Smooth muscle cell (in vitro differentiated cells): ENCODE measurements around the gene EEF1AKMT1. TPM values are rescaled to one million over a fixed set of nuclear protein-coding genes. Genes with fewer than 3 reads are reported as not detected.

Source experiments
- DNase-seq: peaks from one replicate; lab custom pipeline; 2025; ENCODE audit not compliant: unreplicated experiment; lab: John Stamatoyannopoulos, UW
- H2AFZ ChIP-seq: fragments of 200-600 bp; sonication (generic); 2 replicates; pipeline ENCODE4 v1.6.0; 2016; ENCODE audit warnings: antibody characterized with exemption, low read depth, mild to moderate bottlenecking
- H3F3A ChIP-seq: fragments of 200-600 bp; sonication (generic); 2 replicates; pipeline ENCODE4 v1.6.0; 2017; ENCODE audit warnings: antibody characterized with exemption, low read depth
- H3K27ac ChIP-seq: fragments of 200-600 bp; sonication (generic); 2 replicates; pipeline ENCODE4 v1.5.1; 2016; ENCODE audit warnings: low read depth, mild to moderate bottlenecking
- H3K27me3 ChIP-seq: fragments of 200-600 bp; sonication (generic); 2 replicates; pipeline ENCODE4 v1.6.1; 2016; ENCODE audit warnings: low read depth, mild to moderate bottlenecking
- H3K36me3 ChIP-seq: fragments of 200-600 bp; sonication (generic); 2 replicates; pipeline ENCODE4 v1.5.1; 2016; ENCODE audit warnings: low read depth
- H3K4me1 ChIP-seq: fragments of 200-600 bp; sonication (generic); 2 replicates; pipeline ENCODE4 v1.5.1; 2016; ENCODE audit warnings: low read depth
- H3K4me2 ChIP-seq: fragments of 200-600 bp; sonication (generic); 2 replicates; pipeline ENCODE4 v1.6.0; 2016; ENCODE audit warnings: mild to moderate bottlenecking
- H3K4me3 ChIP-seq: fragments of 200-600 bp; sonication (generic); 2 replicates; pipeline ENCODE4 v1.5.1; 2016; ENCODE audit warnings: mild to moderate bottlenecking
- H3K79me2 ChIP-seq: fragments of 200-600 bp; sonication (generic); 2 replicates; pipeline ENCODE4 v1.6.0; 2016; ENCODE audit warnings: low read depth, mild to moderate bottlenecking
- H3K9ac ChIP-seq: fragments of 200-600 bp; sonication (generic); 2 replicates; pipeline ENCODE4 v1.6.0; 2016; ENCODE audit warnings: low read depth
- H3K9me3 ChIP-seq: fragments of 200-600 bp; sonication (generic); replicated peaks from 2 replicates; pipeline ENCODE4 v1.5.1; 2016; ENCODE audit warnings: low read depth
- H4K20me1 ChIP-seq: fragments of 200-600 bp; sonication (generic); 2 replicates; pipeline ENCODE4 v1.6.0; 2016; ENCODE audit warnings: low read depth
- CTCF ChIP-seq: fragments of 200-600 bp; sonication (generic); IDR thresholded peaks from 2 replicates; pipeline ENCODE4 v1.5.1; 2017; ENCODE audit warnings: borderline replicate concordance, mild to moderate bottlenecking, antibody characterized with exemption; ENCODE audit not compliant: insufficient read depth, poor library complexity, severe bottlenecking
- WGBS: methylation state at CpG from one replicate; pipeline ENCODE4 v1.1.7; 2016; ENCODE audit warnings: low lambda C conversion rate; 5-methylcytosine and 5-hydroxymethylcytosine counted together
- polyA plus RNA-seq: library from polyadenylated mRNA; unstranded; fragments of >200 nt; fragmentation: Nextera tagmentation; extraction: Ambion mirVana; gene quantifications from 2 replicates; pipeline ENCODE4 v1.2.1, GENCODE V29; 2016
- total RNA-seq: library from RNA; depleted of rRNA; stranded (reverse); fragments of >200 nt; gene quantifications from 2 replicates; pipeline ENCODE4 v1.2.3, GENCODE V29; 2014

EEF1AKMT1 gene
- total and polyA plus RNA-seq, 2 experiments from 2014 or later: 15.0 to 17.3 TPM

- 90% methylated on average over 10 of the region's 10 CpGs for WGBS
- TF ChIP-seq CTCF: no peak
- DNase-seq: no peak
Observed at GRCh38 chr13:20680416-20681080, 93.2 kb downstream of the EEF1AKMT1 start.

GRCh38 chr13:20679879-20680278, 93.9 kb downstream of the EEF1AKMT1 start:
- no peak overlapping the region for H3K9ac ChIP-seq
- no peak for DNase-seq
- no peak overlapping the region for H3K4me2 ChIP-seq
- no peaks in the 10 kb centered on the region for H3K79me2 ChIP-seq
- TF ChIP-seq CTCF: no peak
- H3K9me3 ChIP-seq: no peaks in the 10 kb centered on the region
- H3K27me3 ChIP-seq: no peaks in the 10 kb centered on the region
- H3K4me1 ChIP-seq: peaks cover 15% of the 10 kb centered on the region
- no peaks in the 10 kb centered on the region for H3F3A ChIP-seq
- 76% methylated on average over 3 of the region's 3 CpGs for WGBS
- no peaks in the 10 kb centered on the region for H4K20me1 ChIP-seq
- no peak overlapping the region for H3K27ac ChIP-seq
- no peaks in the 10 kb centered on the region for H3K36me3 ChIP-seq
- no peak overlapping the region for H2AFZ ChIP-seq
- no peak overlapping the region for H3K4me3 ChIP-seq

More at GRCh38 chr13:20680416-20681080, 93.2 kb downstream of the EEF1AKMT1 start:
- H3F3A ChIP-seq: no peaks in the 10 kb centered on the region
- no peaks in the 10 kb centered on the region for H4K20me1 ChIP-seq
- H3K4me3 ChIP-seq: no peak overlapping the region
- no peaks in the 10 kb centered on the region for H3K36me3 ChIP-seq
- H3K4me2 ChIP-seq: no peak overlapping the region
- no peaks in the 10 kb centered on the region for H3K27me3 ChIP-seq
- H3K9ac ChIP-seq: no peak overlapping the region
- no peak overlapping the region for H3K27ac ChIP-seq
- no peaks in the 10 kb centered on the region for H3K79me2 ChIP-seq
- no peak overlapping the region for H2AFZ ChIP-seq
- H3K9me3 ChIP-seq: no peaks in the 10 kb centered on the region
- H3K4me1 ChIP-seq: peaks cover 15% of the 10 kb centered on the region

Other genes with a start within 250 kb of the EEF1AKMT1 start
- gene CRYL1, start 248.1 kb downstream of the EEF1AKMT1 start, total RNA-seq: 6.5 and 13.6 TPM in 2 replicates
- gene CRYL1, start 248.1 kb downstream of the EEF1AKMT1 start, polyA plus RNA-seq: 7.2 and 12.4 TPM in 2 replicates
- gene IFT88, start 206.8 kb downstream of the EEF1AKMT1 start, total RNA-seq: 13.4 and 16.7 TPM in 2 replicates
- gene IFT88, start 206.8 kb downstream of the EEF1AKMT1 start, polyA plus RNA-seq: 9.0 TPM in 2 replicates
- gene IL17D, start 70.3 kb downstream of the EEF1AKMT1 start, total RNA-seq: 2.4 and 4.1 TPM in 2 replicates
- gene IL17D, start 70.3 kb downstream of the EEF1AKMT1 start, polyA plus RNA-seq: 6.5 and 7.0 TPM in 2 replicates
- gene XPO4, start 128.8 kb upstream of the EEF1AKMT1 start, total RNA-seq: 16.2 and 17.7 TPM in 2 replicates
- 3.3 and 3.9 TPM in 2 replicates for gene XPO4, start 128.8 kb upstream of the EEF1AKMT1 start, polyA plus RNA-seq